Activated CD8-positive, alpha-beta memory T cell treated with anti-CD3 and anti-CD28 coated beads, Interleukin-2, amount 50 U/mL, for 1 hour (primary cell): Measurements from ENCODE around the gene GSTM1.
"Not testable (repeated sequence)": the region's sequence is repeated elsewhere in the genome, so short reads cannot be mapped to it uniquely, and the experiment has no call there.

Experiments used
- DNase-seq: peaks from one replicate; pipeline ENCODE4 v3.0.0-alpha.2; 2020; ENCODE audit errors: extremely low read depth

GSTM1 gene

GRCh38 chr1:109659997-109660690, 27.5 kb upstream of the GSTM1 start:
- no peak for DNase-seq

- not testable (repeated sequence) for DNase-seq
These were observed 27.0 kb upstream of the GSTM1 start for GRCh38 chr1:109660691-109661026.

DNA sequence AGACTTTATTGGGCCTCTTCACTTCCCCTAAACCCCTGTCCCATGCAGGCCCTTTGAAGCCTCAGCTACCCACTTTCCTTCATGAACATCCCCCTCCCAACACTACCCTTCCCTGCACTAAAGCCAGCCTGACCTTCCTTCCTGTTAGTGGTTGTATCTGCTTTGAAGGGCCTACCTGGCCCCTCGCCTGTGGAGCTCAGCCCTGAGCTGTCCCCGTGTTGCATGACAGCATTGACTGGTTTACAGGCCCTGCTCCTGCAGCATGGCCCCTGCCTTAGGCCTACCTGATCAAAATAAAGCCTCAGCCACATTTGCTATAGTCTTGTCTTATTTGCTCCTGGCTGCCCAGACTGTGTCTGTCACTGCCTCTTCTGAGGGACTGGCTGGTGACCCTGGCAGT, 26.2 kb upstream of the GSTM1 start:
- DNase-seq = no peak

DNA sequence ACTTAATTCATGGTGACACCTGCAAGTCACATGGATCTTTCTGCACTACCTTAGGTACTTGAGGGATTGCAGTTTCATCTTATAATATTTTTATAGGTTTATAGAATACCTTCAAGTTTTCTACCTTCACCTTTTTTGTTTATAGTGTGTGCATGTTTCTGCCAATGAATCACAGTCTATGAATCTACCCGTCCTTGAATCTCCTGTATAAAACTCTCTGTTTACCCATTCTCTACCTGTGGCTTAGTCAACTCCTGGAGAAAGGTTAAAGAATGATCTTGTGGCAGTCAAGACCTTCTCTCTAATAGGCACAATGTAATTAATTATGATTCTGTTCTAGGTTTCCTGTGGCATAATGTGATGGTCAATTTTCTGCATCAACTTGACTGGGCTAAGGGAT, 22.9 kb upstream of the GSTM1 start:
- no peak for DNase-seq

GRCh38 chr1:109667452-109668122, 20.0 kb upstream of the GSTM1 start, which contains the start of gene GSTM2:
TSS of gene GSTM2 (plus strand) at chr1:109668057. CDS start at chr1:109668116, 59 bp downstream.
- DNase-seq = peak; percentile 44

DNA sequence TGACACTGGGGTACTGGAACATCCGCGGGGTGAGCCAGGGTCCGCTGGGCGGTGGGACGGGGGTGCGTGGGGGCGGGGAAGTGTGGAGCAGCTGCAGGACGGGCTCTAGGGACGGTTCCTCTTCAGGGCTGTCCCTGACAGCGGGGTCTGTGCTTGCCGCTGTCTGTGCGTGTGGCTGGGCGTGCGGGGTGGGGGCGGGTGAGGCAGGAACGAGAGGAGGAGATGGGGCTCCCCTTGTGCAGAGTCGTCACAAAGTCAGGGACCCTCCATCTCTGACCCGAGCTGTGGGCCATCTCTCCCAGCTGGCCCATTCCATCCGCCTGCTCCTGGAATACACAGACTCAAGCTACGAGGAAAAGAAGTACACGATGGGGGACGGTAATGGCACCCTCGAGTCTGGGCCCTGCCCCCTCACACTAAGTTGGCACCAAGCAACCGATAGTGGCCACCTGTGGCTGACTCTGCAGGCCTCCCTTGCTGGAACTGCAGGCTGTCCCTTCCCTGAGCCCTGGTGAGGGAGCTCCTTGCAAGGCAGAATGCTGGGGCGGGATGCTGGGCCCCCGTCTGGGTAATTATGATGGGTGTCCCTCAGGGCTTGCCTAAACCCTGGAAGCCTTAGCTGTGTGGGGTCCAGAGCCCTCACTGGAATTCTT, 19.4 kb upstream of the GSTM1 start:
- no peak for DNase-seq

GRCh38 chr1:109669246-109669948, 18.2 kb upstream of the GSTM1 start:
- no peak for DNase-seq

DNA sequence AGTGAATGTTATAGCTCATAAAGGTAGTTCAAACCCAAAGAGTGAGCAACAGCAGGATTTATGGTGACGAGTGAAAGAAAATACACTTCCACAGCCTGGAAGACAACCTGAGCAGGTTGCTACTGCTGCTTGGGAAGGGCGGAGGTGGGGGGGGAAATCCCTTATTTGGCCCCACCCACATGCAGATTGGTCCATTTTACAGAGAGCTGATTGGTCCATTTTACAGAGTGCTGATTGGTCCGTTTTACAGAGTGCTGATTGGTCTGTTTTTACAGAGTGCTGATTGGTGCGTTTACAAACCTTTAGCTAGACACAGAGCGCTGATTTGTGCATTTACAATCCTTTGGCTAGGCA, 17.7 kb upstream of the GSTM1 start:
- not testable (repeated sequence) for DNase-seq

DNA sequence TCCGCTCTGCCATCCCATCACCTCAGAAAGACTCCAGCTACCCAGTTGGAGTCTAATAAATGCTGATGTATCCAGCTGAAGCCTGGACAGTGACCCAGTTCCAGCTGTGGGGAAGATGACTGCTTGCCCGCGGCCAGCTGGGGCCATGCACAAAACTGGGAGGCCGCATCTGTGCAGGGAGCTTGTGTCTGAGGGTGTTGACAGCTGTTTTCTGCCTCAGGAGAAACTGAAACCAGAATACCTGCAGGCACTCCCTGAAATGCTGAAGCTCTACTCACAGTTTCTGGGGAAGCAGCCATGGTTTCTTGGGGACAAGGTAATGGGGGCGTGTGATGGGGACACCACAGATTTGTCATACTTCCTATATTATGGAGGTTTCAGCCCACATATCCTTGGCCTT, 16.6 kb upstream of the GSTM1 start:
- DNase-seq = no peak

DNA sequence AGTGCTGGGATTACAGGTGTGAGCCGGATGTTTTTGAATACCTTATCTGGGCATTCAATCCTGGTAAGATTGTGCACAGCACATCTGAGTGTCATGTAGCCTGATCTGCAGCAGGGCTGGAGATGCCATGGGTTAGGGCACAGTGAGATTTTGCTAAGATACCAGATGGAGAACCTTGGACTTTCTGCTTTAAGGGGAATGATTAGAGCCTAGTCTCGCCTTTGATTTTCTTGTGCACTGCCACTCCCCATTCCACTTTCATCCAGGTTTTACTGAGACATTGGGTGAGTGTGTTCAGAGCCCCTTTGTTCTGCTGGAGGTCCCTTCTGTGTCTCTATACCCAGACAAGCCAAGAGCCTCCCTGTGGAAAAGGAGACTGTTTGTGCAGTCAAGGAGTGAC, 13.8 kb upstream of the GSTM1 start:
- not testable (repeated sequence) for DNase-seq

- not testable (repeated sequence) for DNase-seq
These were observed 10.8 kb upstream of the GSTM1 start for GRCh38 chr1:109676683-109677381.

GRCh38 chr1:109677459-109677858, 10.2 kb upstream of the GSTM1 start:
- no peak for DNase-seq

- DNase-seq = not testable (repeated sequence)
These were observed 9.0 kb upstream of the GSTM1 start for GRCh38 chr1:109678637-109679036.

DNA sequence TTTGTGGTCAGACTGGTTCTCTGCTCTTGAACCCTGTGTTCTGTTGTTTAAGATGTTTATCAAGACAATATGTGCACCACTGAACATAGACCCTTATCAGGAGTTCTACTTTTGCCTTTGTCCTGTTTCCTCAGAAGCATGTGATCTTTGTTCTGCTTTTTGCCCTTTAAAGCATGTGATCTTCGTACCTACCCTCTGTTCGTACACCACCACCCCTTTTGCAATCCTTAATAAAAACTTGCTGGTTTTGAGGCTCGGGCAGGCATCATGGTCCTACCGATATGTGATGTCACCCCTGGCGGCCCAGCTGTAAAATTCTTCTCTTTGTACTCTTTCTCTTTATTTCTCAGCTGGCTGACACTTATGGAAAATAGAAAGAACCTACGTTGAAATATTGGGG, 2.8 kb upstream of the GSTM1 start:
- not testable (repeated sequence) for DNase-seq

DNA sequence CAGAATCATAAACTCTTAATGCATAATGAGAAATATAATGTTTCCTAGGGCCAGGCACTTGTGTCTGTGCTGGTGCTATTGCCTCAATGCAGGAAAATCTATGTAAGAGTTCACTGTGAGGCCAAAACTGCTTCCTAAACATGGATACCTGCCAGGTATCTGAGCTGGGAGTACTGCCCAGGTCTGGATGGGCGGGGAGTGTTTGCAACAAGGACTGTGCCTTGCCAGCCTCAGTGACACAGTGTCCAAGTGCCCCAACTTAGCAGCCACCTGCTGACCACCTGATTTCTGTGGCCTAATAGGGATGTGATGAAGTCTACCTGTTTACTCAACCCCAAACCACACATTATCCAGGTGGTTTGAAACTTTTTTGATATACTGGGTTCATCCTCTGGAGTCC, 2.2 kb upstream of the GSTM1 start:
- not testable (repeated sequence) for DNase-seq

DNA sequence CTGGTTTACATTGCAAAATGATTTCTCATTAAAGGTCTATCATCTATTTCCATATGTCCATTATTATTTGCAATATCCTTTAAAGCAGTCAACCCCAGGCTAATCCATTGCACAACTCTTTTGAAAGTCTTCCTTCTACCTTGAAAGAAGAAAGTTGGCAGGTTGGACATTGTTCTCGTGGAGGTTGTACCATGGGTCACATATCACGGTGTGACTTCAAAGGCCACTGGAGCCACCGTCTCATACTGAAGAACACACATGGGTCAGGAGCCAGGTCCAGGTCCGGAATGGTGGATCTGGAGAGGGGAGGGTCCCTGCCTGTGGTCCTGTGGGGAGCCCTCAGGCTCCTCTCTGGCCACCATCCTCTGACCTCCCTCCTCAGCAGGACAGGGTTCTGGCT, 1.7 kb upstream of the GSTM1 start:
- not testable (repeated sequence) for DNase-seq

GRCh38 chr1:109687109-109687508, 508 bp upstream of the GSTM1 start:
- DNase-seq = not testable (repeated sequence)

DNA sequence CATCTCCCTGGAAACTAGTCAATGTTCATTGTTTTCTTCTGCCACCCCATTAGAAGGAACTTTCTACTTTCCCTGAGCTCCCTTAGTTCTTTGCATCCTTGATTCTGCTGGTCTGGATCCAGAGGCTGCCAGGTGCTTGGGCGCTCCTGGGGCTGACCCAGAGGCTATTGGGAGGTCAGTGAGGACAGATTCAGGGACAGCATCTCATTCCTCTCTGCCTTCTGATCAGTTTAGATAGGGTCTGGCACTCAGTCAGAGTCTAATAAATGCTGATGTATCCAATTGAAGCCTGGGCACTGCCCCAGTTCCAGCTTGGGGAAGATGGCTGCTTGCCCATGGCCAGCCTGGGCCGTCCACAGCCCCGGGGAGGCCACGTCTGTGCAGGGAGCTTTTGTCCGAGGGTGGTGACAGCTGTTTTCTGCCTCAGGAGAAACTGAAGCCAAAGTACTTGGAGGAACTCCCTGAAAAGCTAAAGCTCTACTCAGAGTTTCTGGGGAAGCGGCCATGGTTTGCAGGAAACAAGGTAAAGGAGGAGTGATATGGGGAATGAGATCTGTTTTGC, 2.3 kb downstream of the GSTM1 start:
- DNase-seq = no peak

- DNase-seq = no peak
These were observed 4.1 kb downstream of the GSTM1 start for GRCh38 chr1:109691759-109692158.

- DNase-seq = not testable (repeated sequence)
These were observed 6.8 kb downstream of the GSTM1 start for GRCh38 chr1:109694400-109694799.

GRCh38 chr1:109695138-109695537, 7.5 kb downstream of the GSTM1 start:
- DNase-seq = not testable (repeated sequence)
